ENCODE results near the gene GOLGA5. TPM values are rescaled to one million over a fixed set of nuclear protein-coding genes. Genes with fewer than 3 reads are reported as not detected.

GOLGA5 gene
- total and polyA plus RNA-seq, 2 of the 8 experiments (the other 6 are each of a cell fraction or from before 2014, with no cell fraction given) = 13.0 to 25.4 TPM

DNA sequence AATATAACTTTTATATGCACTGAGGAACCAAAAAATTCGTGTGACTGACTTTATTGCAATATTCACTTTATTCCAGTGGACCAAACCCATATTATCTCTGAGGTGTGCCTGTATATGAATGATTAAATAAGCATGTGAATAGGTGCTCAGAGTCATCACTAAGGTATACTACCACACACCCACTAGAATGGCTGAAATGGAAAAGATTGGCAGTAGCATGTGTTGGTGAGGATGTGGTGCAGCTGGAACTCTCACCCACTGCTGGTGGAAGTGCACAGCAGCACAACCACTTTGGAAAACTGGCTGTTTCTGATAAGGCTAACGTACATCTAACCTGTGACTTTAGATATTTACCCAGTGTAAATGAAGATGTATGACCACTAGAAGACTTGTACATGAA, 36.8 kb downstream of the GOLGA5 start:
- H3K36me3 ChIP-seq (ENCODE audit: control insufficient read depth in 2 of 4, insufficient read depth in 4 of 4, low read length in 3 of 4) = peaks cover 0 to 31% (median 10%) of the 10 kb centered on the region in 4 experiments; a peak in 6 of 8 replicates

More for the DNA sequence above, 36.8 kb downstream of the GOLGA5 start:
- H3K14ac ChIP-seq (ENCODE audit: insufficient read length) = no peak overlapping the region
- no peaks in the 10 kb centered on the region for H3K79me2 ChIP-seq (ENCODE audit: control insufficient read depth in 1 of 2, insufficient read depth in 2 of 2, low read length in 2 of 2)
- H4K91ac ChIP-seq (replicated peaks; ENCODE audit: insufficient read length, low read length) = no peak overlapping the region
- no peak overlapping the region for H2BK12ac ChIP-seq (ENCODE audit: low read depth, low read length)
- no peaks in the 10 kb centered on the region for H3K27me3 ChIP-seq (replicated peaks in 1 of 4; ENCODE audit: control insufficient read depth in 3 of 4, extremely low read depth in 1 of 4, insufficient read depth in 3 of 4, low read length in 3 of 4)
- no peak for DNase-seq (ENCODE audit: low read depth in 1 of 2, low spot score in 2 of 2)
- H2BK5ac ChIP-seq (ENCODE audit: low read depth, low read length) = no peak overlapping the region
- no peak overlapping the region for H2BK20ac ChIP-seq (ENCODE audit: low read length)
- no peak overlapping the region for H2BK120ac ChIP-seq (replicated peaks; ENCODE audit: low read depth, low read length)
- 80% methylated on average over 2 of the region's 2 CpGs; no CpG with 5 or more reads in 1 of the 2 experiments for whole genome bisulfite sequencing, 2 experiments (ENCODE audit: extremely low coverage in 1 of 2, insufficient coverage in 1 of 2, insufficient read length in 1 of 2, insufficient replicate concordance in 2 of 2, low coverage in 1 of 2, low lambda C conversion rate in 2 of 2, missing lambda C conversion rate in 1 of 2)
- no peak overlapping the region for H2AK5ac ChIP-seq (ENCODE audit: low read depth, low read length)
- no peak overlapping the region for H3K9ac ChIP-seq (replicated peaks in 1 of 4; ENCODE audit: extremely low read depth in 1 of 4, low read depth in 3 of 4, low read length in 3 of 4)
- ChIA-PET CTCF (ENCODE audit: partially characterized antibody) (no interaction called here), POLR2A (ENCODE audit: partially characterized antibody) (no interaction called here)
- no peak overlapping the region for H3K4me2 ChIP-seq (ENCODE audit: insufficient read depth in 1 of 2, low read depth in 2 of 2, low read length in 2 of 2)
- no peaks in the 10 kb centered on the region for H3K79me1 ChIP-seq (ENCODE audit: low read depth, low read length)
- TF ChIP-seq KDM4A (IDR thresholded peaks at IDR 0.05; ENCODE audit: low read depth, low read length, severe bottlenecking) = no peak
- no peak for TF ChIP-seq SP4 (IDR thresholded peaks at IDR 0.05; ENCODE audit: low read length)
- no peak for TF ChIP-seq FOSL1 (IDR thresholded peaks at IDR 0.05; ENCODE audit: insufficient read depth, low read depth, low read length)
- TF ChIP-seq POU5F1 (IDR thresholded peaks at IDR 0.05; ENCODE audit: low read depth, low read length) = no peak
- TF ChIP-seq CBX5 (IDR thresholded peaks at IDR 0.05; ENCODE audit: low read depth, low read length) = no peak
- no peak for TF ChIP-seq CTBP2 (IDR thresholded peaks at IDR 0.05; ENCODE audit: borderline replicate concordance, insufficient read depth, insufficient read length, low read length)
- TF ChIP-seq SIX5 (IDR thresholded peaks at IDR 0.05; ENCODE audit: low read depth, low read length) = no peak
- TF ChIP-seq GTF2F1 (IDR thresholded peaks at IDR 0.05; ENCODE audit: borderline replicate concordance, low read depth, low read length) = no peak
- no peak for TF ChIP-seq TCF12 (IDR thresholded peaks at IDR 0.05; ENCODE audit: low read depth, low read length)
- TF ChIP-seq KDM1A (IDR thresholded peaks at IDR 0.05; ENCODE audit: borderline replicate concordance, low read length) = no peak
- TF ChIP-seq SP1 (IDR thresholded peaks at IDR 0.05; ENCODE audit: low read depth, low read length) = no peak
- no peak for TF ChIP-seq CREB1 (IDR thresholded peaks at IDR 0.05)
- TF ChIP-seq TAF1 (IDR thresholded peaks at IDR 0.05; ENCODE audit: low read depth, low read length) = no peak
- TF ChIP-seq POLR2A (IDR thresholded peaks at IDR 0.05; ENCODE audit: control extremely low read depth in 1 of 2, low read depth in 2 of 2, low read length in 2 of 2) = no peak
- no peak for TF ChIP-seq SP2 (IDR thresholded peaks at IDR 0.05; ENCODE audit: low read length)
- H3K18ac ChIP-seq (ENCODE audit: extremely low read depth, low read length) = no peak overlapping the region
- no peak overlapping the region for H3K4me3 ChIP-seq (ENCODE audit: extremely low read depth in 1 of 4, insufficient read depth in 2 of 4, low read depth in 3 of 4, low read length in 4 of 4)
- H3K23me2 ChIP-seq (ENCODE audit: low read depth, low read length) = no peaks in the 10 kb centered on the region; the same call in 1 of the 2 replicates
- no peaks in the 10 kb centered on the region for H3K9me3 ChIP-seq (ENCODE audit: insufficient read depth in 2 of 2, low read depth in 1 of 2, low read length in 1 of 2)
- H4K20me1 ChIP-seq (replicated peaks in 1 of 2; ENCODE audit: control insufficient read depth in 1 of 2, insufficient read depth in 2 of 2, low read length in 2 of 2) = no peaks in the 10 kb centered on the region
- H3K27ac ChIP-seq (ENCODE audit: low read depth, low read length) = no peak overlapping the region
- H2AFZ ChIP-seq (ENCODE audit: low read length) = no peak overlapping the region
- H2BK15ac ChIP-seq (ENCODE audit: low read length) = no peak overlapping the region
- H4K5ac ChIP-seq (ENCODE audit: insufficient read length, low read depth, low read length) = no peak overlapping the region
- no peak overlapping the region for H3K4ac ChIP-seq (replicated peaks; ENCODE audit: insufficient read length, low read depth, low read length)
- no peak for FAIRE-seq
- no peak overlapping the region for H3K56ac ChIP-seq (replicated peaks; ENCODE audit: insufficient read length, low read depth, low read length)
- H3K23ac ChIP-seq (ENCODE audit: insufficient read length) = no peak overlapping the region
- no peak overlapping the region for H4K8ac ChIP-seq (ENCODE audit: extremely low read depth, insufficient read depth, low read length)
- H3K4me1 ChIP-seq (replicated peaks in 1 of 4; ENCODE audit: control insufficient read depth in 3 of 4, insufficient read depth in 4 of 4, low read length in 3 of 4) = no peaks in the 10 kb centered on the region
